Measurements from ENCODE around the gene SMIM15.

The SMIM15 gene

GRCh38 chr5:61162832-61163567, 732 bp upstream of the SMIM15 start:
- FAIRE-seq (no peak), DNase-seq (ENCODE audit: extremely low spot score, insufficient read length, low read depth) (no peak)

GRCh38 chr5:61160497-61160896, 1.8 kb downstream of the SMIM15 start:
- FAIRE-seq: no peak
- DNase-seq (ENCODE audit: extremely low spot score, insufficient read length, low read depth): no peak

GRCh38 chr5:61159836-61160235, 2.4 kb downstream of the SMIM15 start:
- FAIRE-seq (no peak), DNase-seq (ENCODE audit: extremely low spot score, insufficient read length, low read depth) (no peak)

- DNase-seq (ENCODE audit: extremely low spot score, insufficient read length, low read depth): no peak
- no peak for FAIRE-seq
Observed at GRCh38 chr5:61159070-61159469, 3.2 kb downstream of the SMIM15 start.

- DNase-seq (ENCODE audit: extremely low spot score, insufficient read length, low read depth) (no peak), FAIRE-seq (no peak)
Observed at GRCh38 chr5:61151893-61152292, 10.4 kb downstream of the SMIM15 start.

GRCh38 chr5:61148515-61148914, 13.8 kb downstream of the SMIM15 start:
- DNase-seq (ENCODE audit: extremely low spot score, insufficient read length, low read depth): no peak
- FAIRE-seq: no peak

- FAIRE-seq (no peak), DNase-seq (ENCODE audit: extremely low spot score, insufficient read length, low read depth) (no peak)
Observed at GRCh38 chr5:61142811-61143210, 19.5 kb downstream of the SMIM15 start.

GRCh38 chr5:61142391-61142790, 19.9 kb downstream of the SMIM15 start:
- DNase-seq (ENCODE audit: extremely low spot score, insufficient read length, low read depth): no peak
- FAIRE-seq: no peak

GRCh38 chr5:61141801-61142200, 20.5 kb downstream of the SMIM15 start:
- DNase-seq (ENCODE audit: extremely low spot score, insufficient read length, low read depth) (no peak), FAIRE-seq (no peak)

GRCh38 chr5:61139931-61140330, 22.3 kb downstream of the SMIM15 start:
- FAIRE-seq: no peak
- DNase-seq (ENCODE audit: extremely low spot score, insufficient read length, low read depth): no peak

GRCh38 chr5:61139094-61139873, 23.0 kb downstream of the SMIM15 start:
- no peak for DNase-seq (ENCODE audit: extremely low spot score, insufficient read length, low read depth)
- no peak for FAIRE-seq

- no peak for DNase-seq (ENCODE audit: extremely low spot score, insufficient read length, low read depth)
- no peak for FAIRE-seq
Observed at GRCh38 chr5:61137835-61138234, 24.4 kb downstream of the SMIM15 start.

- FAIRE-seq (no peak), DNase-seq (ENCODE audit: extremely low spot score, insufficient read length, low read depth) (no peak)
Observed at GRCh38 chr5:61132559-61132958, 29.7 kb downstream of the SMIM15 start.

- no peak for DNase-seq (ENCODE audit: extremely low spot score, insufficient read length, low read depth)
Observed at GRCh38 chr5:61130289-61130688, 32.0 kb downstream of the SMIM15 start.

GRCh38 chr5:61123145-61123544, 39.1 kb downstream of the SMIM15 start:
- DNase-seq (ENCODE audit: extremely low spot score, insufficient read length, low read depth): no peak
- peak; percentile 26 for FAIRE-seq

More at GRCh38 chr5:61130289-61130688, 32.0 kb downstream of the SMIM15 start:
- no peak for FAIRE-seq

- FAIRE-seq: no peak
Observed at GRCh38 chr5:61120534-61120933, 41.7 kb downstream of the SMIM15 start.

GRCh38 chr5:61119066-61119465, 43.2 kb downstream of the SMIM15 start:
- DNase-seq (ENCODE audit: extremely low spot score, insufficient read length, low read depth): no peak
- FAIRE-seq: no peak

More at GRCh38 chr5:61120534-61120933, 41.7 kb downstream of the SMIM15 start:
- no peak for DNase-seq (ENCODE audit: extremely low spot score, insufficient read length, low read depth)

- DNase-seq (ENCODE audit: extremely low spot score, insufficient read length, low read depth) (no peak), FAIRE-seq (no peak)
Observed at GRCh38 chr5:61115968-61116367, 46.3 kb downstream of the SMIM15 start.

- FAIRE-seq (no peak), DNase-seq (ENCODE audit: extremely low spot score, insufficient read length, low read depth) (no peak)
Observed at GRCh38 chr5:61114441-61114840, 47.8 kb downstream of the SMIM15 start.

Data from GM18507 (cell line).